C4-2B (cell line): ENCODE measurements around the gene PATE2.

Experiments
- CTCF ChIP-seq: fragments of 450-650 bp; conservative IDR thresholded peaks from 2 replicates; pipeline ENCODE4 v1.5.1; 2017; ENCODE audit warnings: mild to moderate bottlenecking
- ZFX ChIP-seq: fragments of 450-650 bp; IDR thresholded peaks from 2 replicates; pipeline ENCODE4 v1.6.1; 2017

DNA sequence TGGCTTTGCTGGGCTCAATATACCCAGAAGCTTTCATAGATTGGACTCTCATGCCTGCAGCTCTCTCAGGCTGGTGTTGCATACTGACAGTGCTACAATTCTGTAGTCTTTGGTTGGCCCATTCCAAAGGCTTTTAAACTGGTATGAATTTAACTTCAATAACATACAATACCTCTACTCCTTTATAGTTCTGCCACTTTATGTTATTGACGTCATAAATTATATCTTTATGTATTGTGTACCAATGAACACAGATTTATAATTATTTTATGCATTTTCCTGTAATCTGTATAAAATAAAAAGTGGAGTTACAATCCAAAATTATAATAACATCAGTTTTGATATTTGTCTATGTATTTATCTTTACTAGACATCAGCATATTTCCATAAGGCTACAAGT is 16.2 kb downstream of the PATE2 start:
- TF ChIP-seq CTCF, result no peak
- no peak for TF ChIP-seq ZFX
